ENCODE measurements around the gene A2M.

The A2M gene

DNA sequence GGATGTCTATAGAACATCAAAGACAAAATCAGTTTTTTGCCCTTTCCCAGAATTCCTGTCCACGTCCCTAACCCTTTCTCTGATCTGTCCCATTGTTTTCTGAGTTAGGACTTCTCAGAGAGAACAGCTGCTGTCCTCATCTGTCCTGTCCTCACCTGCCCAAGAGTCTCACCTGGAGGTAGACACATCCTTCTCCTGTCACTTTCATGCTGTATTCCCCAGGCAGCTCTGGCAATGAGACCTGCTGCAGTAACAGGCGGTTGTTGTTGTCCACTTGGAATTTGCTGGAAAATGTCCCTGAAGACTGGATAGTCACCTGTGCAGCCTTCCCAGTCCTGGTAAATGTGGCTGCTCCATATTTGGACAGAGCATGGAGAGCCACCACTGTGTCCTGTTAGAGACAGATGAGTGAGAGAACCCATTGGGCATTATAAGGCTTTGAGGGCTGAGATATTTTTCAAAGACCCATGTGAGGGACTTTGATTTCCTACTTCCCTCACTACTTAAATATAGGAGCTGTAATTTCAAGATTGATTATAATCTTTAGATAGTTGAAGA lies 43.2 kb downstream of the A2M start:
- DNase-seq (ENCODE audit: low read depth) = no peak

- DNase-seq (ENCODE audit: low read depth) = no peak
Observed at GRCh38 chr12:9071969-9072368, 43.8 kb downstream of the A2M start.

GRCh38 chr12:9071518-9071917 lies 44.2 kb downstream of the A2M start:
- DNase-seq (ENCODE audit: low read depth) = no peak

GRCh38 chr12:9070351-9070750 lies 45.4 kb downstream of the A2M start:
- no peak for DNase-seq (ENCODE audit: low read depth)

GRCh38 chr12:9068600-9068999 lies 47.1 kb downstream of the A2M start:
- no peak for DNase-seq (ENCODE audit: low read depth)

GRCh38 chr12:9068086-9068485 lies 47.6 kb downstream of the A2M start:
- DNase-seq (ENCODE audit: low read depth) = no peak

- no peak for DNase-seq (ENCODE audit: low read depth)
Observed at GRCh38 chr12:9066755-9067423, 48.8 kb downstream of the A2M start.

- DNase-seq (ENCODE audit: low read depth) = no peak
Observed at GRCh38 chr12:9066183-9066623, 49.5 kb downstream of the A2M start.

GRCh38 chr12:9065607-9065856 lies 50.2 kb downstream of the A2M start:
- DNase-seq (ENCODE audit: low read depth) = no peak

GRCh38 chr12:9064815-9065606 lies 50.7 kb downstream of the A2M start:
- no peak for DNase-seq (ENCODE audit: low read depth)

DNA sequence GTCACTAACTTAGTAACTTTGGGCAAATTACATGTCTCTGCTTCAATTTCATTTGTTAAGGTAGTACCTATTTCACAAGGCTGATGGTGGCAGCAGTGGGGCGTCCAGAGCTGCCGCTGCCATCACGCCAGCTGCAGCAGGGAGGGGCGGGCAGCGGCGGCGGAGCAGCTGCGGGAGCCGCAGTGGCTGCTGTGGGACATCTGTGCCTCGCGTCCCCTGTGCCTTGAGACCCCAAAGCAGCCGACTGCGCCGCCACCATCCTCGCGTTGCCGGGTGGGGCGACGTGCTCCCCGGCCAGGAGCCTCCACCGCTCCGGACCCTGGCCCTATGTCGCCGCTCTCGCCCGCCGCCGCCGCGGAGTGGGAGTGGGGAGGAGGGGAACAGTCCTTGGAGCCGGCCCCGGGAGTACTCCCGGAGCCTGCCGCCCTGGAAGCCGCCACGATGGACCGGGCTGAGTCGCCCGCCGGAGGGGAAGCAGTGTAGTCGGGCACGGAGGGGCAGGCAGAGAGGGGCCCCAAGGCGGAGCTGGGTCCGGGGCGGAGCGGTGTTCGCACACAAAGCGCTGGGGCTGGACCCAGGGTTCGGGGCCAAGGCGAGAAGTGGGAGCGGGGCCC lies 51.4 kb downstream of the A2M start:
- DNase-seq (ENCODE audit: low read depth) = no peak

DNA sequence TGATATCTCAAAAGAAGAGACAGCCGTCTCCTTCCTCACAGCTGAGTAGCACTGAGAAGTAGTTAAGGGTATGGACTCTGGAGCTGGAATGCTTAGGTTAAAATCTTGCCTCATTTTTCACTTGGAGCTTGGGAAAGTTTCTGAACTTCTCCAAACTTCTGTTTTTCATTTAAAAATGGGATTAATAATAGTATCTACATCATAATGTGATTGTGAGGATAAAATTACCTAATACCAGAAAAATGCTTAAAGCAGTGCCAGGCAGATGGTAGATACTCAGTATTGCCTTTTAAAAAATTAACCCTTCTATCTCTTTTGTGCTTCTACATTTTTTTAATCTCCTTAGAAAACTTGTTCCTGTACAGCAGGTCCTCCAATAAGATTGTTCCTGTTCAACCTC lies 63.1 kb downstream of the A2M start:
- no peak for DNase-seq (ENCODE audit: low read depth)

GRCh38 chr12:9051158-9051550 lies 64.6 kb downstream of the A2M start:
- DNase-seq (ENCODE audit: low read depth) = no peak

GRCh38 chr12:9050521-9051157 lies 65.1 kb downstream of the A2M start:
- DNase-seq (ENCODE audit: low read depth) = no peak

DNA sequence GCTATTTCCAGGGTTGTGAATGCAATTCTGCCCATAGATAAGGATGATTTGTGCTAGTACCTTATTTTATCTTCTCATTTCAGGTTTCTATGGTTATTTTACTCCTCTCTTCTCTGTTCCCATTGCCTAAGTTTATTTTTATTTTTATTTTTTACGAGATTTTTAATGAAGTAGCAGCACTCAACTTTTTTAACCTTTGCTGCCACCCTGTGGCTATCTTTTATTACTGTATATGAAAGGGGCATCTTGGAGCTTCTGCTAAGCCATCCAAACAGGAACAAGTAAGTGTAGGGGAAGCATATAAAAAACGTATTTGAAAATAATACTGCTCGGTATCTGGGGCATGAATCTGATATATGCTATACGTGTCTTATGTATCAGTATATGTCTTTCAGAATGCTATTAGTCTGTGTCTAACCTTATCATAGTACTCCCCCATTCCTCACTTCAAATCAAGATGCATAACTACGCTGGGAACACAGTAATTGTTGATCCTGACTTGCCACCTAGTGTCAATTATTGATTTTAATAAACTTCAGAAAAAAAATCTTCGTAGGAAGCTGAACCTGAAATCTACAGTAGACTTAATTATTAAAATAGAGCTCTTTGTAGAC lies 66.1 kb downstream of the A2M start:
- no peak for DNase-seq (ENCODE audit: low read depth)

GRCh38 chr12:9048930-9049329 lies 66.8 kb downstream of the A2M start:
- DNase-seq (ENCODE audit: low read depth) = no peak

DNA sequence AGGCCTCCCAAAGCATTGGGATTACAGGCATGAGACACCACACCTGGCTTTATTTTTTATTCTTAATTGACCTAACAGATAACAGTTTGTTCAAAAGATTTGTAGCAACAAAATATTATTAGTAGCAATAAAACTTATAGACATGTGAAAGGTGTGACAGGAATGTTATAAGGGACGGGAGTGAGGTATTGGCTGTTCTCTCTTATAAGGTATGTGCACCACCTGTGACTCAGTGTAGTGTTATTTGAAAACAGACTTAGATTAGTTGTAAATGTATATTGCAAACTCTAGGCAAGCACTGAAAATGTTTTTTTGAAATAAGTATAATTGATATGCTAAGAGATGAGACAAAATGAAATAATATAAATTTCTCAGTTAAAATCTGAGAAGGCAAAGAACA lies 68.6 kb downstream of the A2M start:
- no peak for DNase-seq (ENCODE audit: low read depth)

- DNase-seq (ENCODE audit: low read depth) = no peak
Observed at GRCh38 chr12:9043766-9044165, 72.0 kb downstream of the A2M start.

- no peak for DNase-seq (ENCODE audit: low read depth)
Observed at GRCh38 chr12:9041321-9041720, 74.4 kb downstream of the A2M start.

GRCh38 chr12:9040484-9041186 lies 75.1 kb downstream of the A2M start:
- DNase-seq (ENCODE audit: low read depth) = no peak

- DNase-seq (ENCODE audit: low read depth) = no peak
Observed at GRCh38 chr12:9039397-9039977, 76.2 kb downstream of the A2M start.

Measured in activated gamma-delta T cell treated with anti-CD3 and anti-CD28 coated beads, Interleukin-2, amount 50 U/mL, for 16 hours (primary cell).